ENCODE data around the gene SHCBP1. TPM values are rescaled to one million over a fixed set of nuclear protein-coding genes. Genes with fewer than 3 reads are reported as not detected.

Gene SHCBP1
- total and polyA plus RNA-seq, 4 donors, result 0.96 to 6.1 (median 1.5) TPM

GRCh38 chr16:46582313-46582712 is 38.9 kb downstream of the SHCBP1 start:
- WGBS, 2 donors, result 88 to 98% methylated on average over 1 of the region's 1 CpG

GRCh38 chr16:46577988-46578579 is 43.1 kb downstream of the SHCBP1 start:
- Histone ChIP-seq H3K4me3 (no peak overlapping the region), H3K9ac (ENCODE audit: insufficient read depth in 1 of 2, low read length in 2 of 2) (no peak overlapping the region), H3K9me3 (ENCODE audit: control insufficient read depth in 4 of 4, insufficient read depth in 3 of 4, low read length in 3 of 4) (no peaks in the 10 kb centered on the region), H3K4me1 (ENCODE audit: control insufficient read depth in 5 of 5, insufficient read depth in 5 of 5, low read length in 5 of 5) (peaks cover 0 to 1% (median 0%) of the 10 kb centered on the region in 5 donors), H3K27me3 (ENCODE audit: control insufficient read depth in 3 of 3, insufficient read depth in 3 of 3, low read length in 2 of 3) (no peaks in the 10 kb centered on the region), H3K27ac (ENCODE audit: low read depth in 1 of 2, low read length in 1 of 2) (no peak overlapping the region), H3K36me3 (ENCODE audit: control insufficient read depth in 4 of 4, insufficient read depth in 4 of 4, low read length in 4 of 4) (peaks cover 0 to 6% (median 0%) of the 10 kb centered on the region in 4 donors)
- no peak for TF ChIP-seq CTCF (IDR thresholded peaks at IDR 0.05; ENCODE audit: control extremely low read depth, extremely low read depth)
- WGBS, 2 donors, result 95 to 96% methylated on average over 3 of the region's 3 CpGs
- ATAC-seq (ENCODE audit: insufficient read depth, low FRiP score), result no peak
- no peak for DNase-seq

More at GRCh38 chr16:46582313-46582712, 38.9 kb downstream of the SHCBP1 start:
- H3K27me3 ChIP-seq (ENCODE audit: control insufficient read depth in 3 of 3, insufficient read depth in 3 of 3, low read length in 2 of 3), result no peaks in the 10 kb centered on the region
- no peak overlapping the region for H3K27ac ChIP-seq (ENCODE audit: low read depth in 1 of 2, low read length in 1 of 2)
- DNase-seq (no peak), ATAC-seq (ENCODE audit: insufficient read depth, low FRiP score) (no peak)
- H3K36me3 ChIP-seq (ENCODE audit: control insufficient read depth in 4 of 4, insufficient read depth in 4 of 4, low read length in 4 of 4), result peaks cover 0 to 15% (median 5%) of the 10 kb centered on the region in 4 donors
- H3K9me3 ChIP-seq (ENCODE audit: control insufficient read depth in 4 of 4, insufficient read depth in 3 of 4, low read length in 3 of 4), result peaks cover 0 to 6% (median 5%) of the 10 kb centered on the region in 4 donors
- no peak overlapping the region for H3K4me3 ChIP-seq
- H3K4me1 ChIP-seq (ENCODE audit: control insufficient read depth in 5 of 5, insufficient read depth in 5 of 5, low read length in 5 of 5), result peaks cover 0 to 1% (median 0%) of the 10 kb centered on the region in 5 donors
- no peak overlapping the region for H3K9ac ChIP-seq (ENCODE audit: insufficient read depth in 1 of 2, low read length in 2 of 2)
- TF ChIP-seq CTCF (IDR thresholded peaks at IDR 0.05; ENCODE audit: control extremely low read depth, extremely low read depth), result no peak

- Histone ChIP-seq H3K27me3 (ENCODE audit: control insufficient read depth in 3 of 3, insufficient read depth in 3 of 3, low read length in 2 of 3) (no peaks in the 10 kb centered on the region), H3K9me3 (ENCODE audit: control insufficient read depth in 4 of 4, insufficient read depth in 3 of 4, low read length in 3 of 4) (peaks cover 0 to 12% (median 0%) of the 10 kb centered on the region in 4 donors), H3K36me3 (ENCODE audit: control insufficient read depth in 4 of 4, insufficient read depth in 4 of 4, low read length in 4 of 4) (no peaks in the 10 kb centered on the region), H3K4me1 (ENCODE audit: control insufficient read depth in 5 of 5, insufficient read depth in 5 of 5, low read length in 5 of 5) (no peaks in the 10 kb centered on the region), H3K4me3 (no peak overlapping the region), H3K9ac (ENCODE audit: insufficient read depth in 1 of 2, low read length in 2 of 2) (no peak overlapping the region), H3K27ac (ENCODE audit: low read depth in 1 of 2, low read length in 1 of 2) (no peak overlapping the region)
- DNase-seq, result no peak
- TF ChIP-seq CTCF (IDR thresholded peaks at IDR 0.05; ENCODE audit: control extremely low read depth, extremely low read depth), result no peak
- WGBS, 2 donors, result 84 to 85% methylated on average over 13 of the region's 13 CpGs
- no peak for ATAC-seq (ENCODE audit: insufficient read depth, low FRiP score)
Observed at GRCh38 chr16:46573834-46574159, 47.4 kb downstream of the SHCBP1 start.
